Endodermal cell (in vitro differentiated cells): Measurements from ENCODE around the gene LLCFC1. TPM values are rescaled to one million over a fixed set of nuclear protein-coding genes. Genes with fewer than 3 reads are reported as not detected.

ENCODE experiments used
- DNase-seq: peaks from one replicate; pipeline ENCODE4 v3.0.0-alpha.2; 2017
- H3K27ac ChIP-seq: 2 replicates; pipeline ENCODE4 v1.5.1; 2013; ENCODE audit warnings: mild to moderate bottlenecking, low read depth, low read length, moderate library complexity
- H3K27me3 ChIP-seq: 2 replicates; pipeline ENCODE4 v1.6.1; 2013; ENCODE audit warnings: mild to moderate bottlenecking, low read length, moderate library complexity; ENCODE audit not compliant: insufficient read depth, control insufficient read depth, poor library complexity, severe bottlenecking
- H3K36me3 ChIP-seq: 2 replicates; pipeline ENCODE4 v1.7.0; 2013; ENCODE audit warnings: mild to moderate bottlenecking, low read length, moderate library complexity; ENCODE audit not compliant: control insufficient read depth, insufficient read depth
- H3K4me1 ChIP-seq: one replicate; pipeline ENCODE4 v1.7.0; 2013; ENCODE audit warnings: low read length; ENCODE audit not compliant: control insufficient read depth, insufficient read depth
- H3K4me3 ChIP-seq: 2 replicates; pipeline ENCODE4 v1.5.1; 2013; ENCODE audit warnings: mild to moderate bottlenecking, low read length, moderate library complexity
- H3K9ac ChIP-seq: 2 replicates; pipeline ENCODE4 v1.6.1; 2013; ENCODE audit warnings: mild to moderate bottlenecking, low read length, moderate library complexity; ENCODE audit not compliant: poor library complexity, severe bottlenecking; ENCODE audit errors: extremely low read depth
- H3K9me3 ChIP-seq: 2 replicates; pipeline ENCODE4 v1.6.1; 2013; ENCODE audit warnings: mild to moderate bottlenecking, low read length, moderate library complexity; ENCODE audit not compliant: control insufficient read depth
- H3K27ac Mint-ChIP-seq: 2 replicates; pipeline ENCODE4 v1.8.0; 2020; ENCODE audit warnings: mixed read lengths
- H3K27me3 Mint-ChIP-seq: 2 replicates; pipeline ENCODE4 v1.8.0; 2021; ENCODE audit warnings: mild to moderate bottlenecking, mixed read lengths; ENCODE audit not compliant: insufficient read depth
- H3K36me3 Mint-ChIP-seq: 2 replicates; pipeline ENCODE4 v1.8.0; 2020; ENCODE audit warnings: low read depth, mixed read lengths
- H3K4me1 Mint-ChIP-seq: 2 replicates; pipeline ENCODE4 v1.8.0; 2020; ENCODE audit warnings: mixed read lengths
- H3K4me3 Mint-ChIP-seq: 2 replicates; pipeline ENCODE4 v1.8.0; 2020; ENCODE audit warnings: mild to moderate bottlenecking, moderate library complexity, mixed read lengths
- H3K9me3 Mint-ChIP-seq: 2 replicates; pipeline ENCODE4 v1.8.0; 2020; ENCODE audit warnings: mild to moderate bottlenecking, mixed read lengths
- CTCF ChIP-seq: fragments of 200-600 bp; sonication (generic); conservative IDR thresholded peaks from 2 replicates; pipeline ENCODE4 v1.5.0; 2021; ENCODE audit warnings: antibody characterized with exemption, mild to moderate bottlenecking
- WGBS, 2 experiments: methylation state at CpG; one replicate each; pipeline versions ENCODE4 v1.1.5 to v1.1.7; 2013; ENCODE audit warnings: missing lambda C conversion rate in 2 of 2, mixed read lengths in 1 of 2; ENCODE audit not compliant: insufficient coverage in 1 of 2, insufficient read length in 1 of 2; 5-methylcytosine and 5-hydroxymethylcytosine counted together
- total RNA-seq, 2 donors: library from RNA; stranded (reverse); fragmentation: NEBNext Ultra II Directional in 1 of 2; extraction: Animal tissue kit (Norgen Biotek cat#: 25700) in 1 of 2; gene quantifications; 2 replicates in 1 of 2; 3 replicates in 1 of 2; pipeline ENCODE4 v1.2.1, GENCODE V29; 2021

The LLCFC1 gene
- total RNA-seq, 2 donors from 2014 or later, result not detected

DNA sequence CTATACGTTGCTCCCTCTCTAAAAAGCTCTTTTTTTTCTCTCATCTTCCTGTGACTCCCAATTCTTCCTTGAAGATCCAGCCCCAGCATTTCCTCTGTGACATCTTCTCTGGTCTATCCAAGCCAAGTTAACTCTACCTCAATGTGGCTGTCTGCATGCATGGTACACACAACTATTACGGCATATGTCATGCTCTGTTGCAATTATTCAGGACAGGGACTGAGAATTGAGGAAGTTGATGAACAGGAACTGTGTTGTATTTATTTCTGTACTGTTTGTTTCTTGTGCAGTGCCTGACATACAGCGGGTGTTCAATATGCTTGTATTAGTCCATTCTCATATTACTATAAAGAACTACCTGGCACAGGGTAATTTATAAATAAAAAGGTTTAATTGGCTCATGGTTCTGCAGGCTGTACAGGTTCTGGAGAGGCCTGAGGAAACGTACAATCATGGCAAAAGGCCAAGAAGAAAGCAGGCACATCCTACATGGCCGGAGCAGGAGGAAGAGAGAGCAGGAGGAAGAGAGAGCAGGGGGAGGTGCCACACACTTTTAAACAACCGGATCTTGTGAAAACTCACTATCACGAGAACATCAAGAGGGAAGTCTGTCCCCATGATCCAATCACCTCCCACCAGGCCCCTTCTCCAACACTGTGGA, 12.1 kb upstream of the LLCFC1 start:
- TF ChIP-seq CTCF, result no peak
- Mint-ChIP-seq H3K4me3 (no peak overlapping the region), H3K4me1 (peaks cover 8% of the 10 kb centered on the region), H3K36me3 (no peaks in the 10 kb centered on the region), H3K27ac (no peak overlapping the region), H3K9me3 (no peaks in the 10 kb centered on the region), H3K27me3 (peaks cover 40% of the 10 kb centered on the region)
- Histone ChIP-seq H3K4me1 (no peaks in the 10 kb centered on the region), H3K27me3 (no peaks in the 10 kb centered on the region), H3K9ac (no peak overlapping the region), H3K4me3 (no peak overlapping the region), H3K36me3 (no peaks in the 10 kb centered on the region), H3K9me3 (no peaks in the 10 kb centered on the region), H3K27ac (no peak overlapping the region)
- 82 to 87% methylated on average over 3 to 6 of the region's 7 CpGs for WGBS, 2 experiments
- DNase-seq, result no peak

GRCh38 chr7:142927949-142928348, 11.3 kb upstream of the LLCFC1 start:
- H3K4me3 ChIP-seq, result no peak overlapping the region
- DNase-seq, result no peak
- H3K9ac ChIP-seq, result no peak overlapping the region
- Mint-ChIP-seq H3K4me3 (no peak overlapping the region), H3K36me3 (no peaks in the 10 kb centered on the region), H3K27ac (no peak overlapping the region), H3K9me3 (no peaks in the 10 kb centered on the region), H3K4me1 (peaks cover 12% of the 10 kb centered on the region), H3K27me3 (peaks cover 42% of the 10 kb centered on the region)
- H3K4me1 ChIP-seq, result no peaks in the 10 kb centered on the region
- no peaks in the 10 kb centered on the region for H3K36me3 ChIP-seq
- no peak for TF ChIP-seq CTCF
- no peak overlapping the region for H3K27ac ChIP-seq
- no peaks in the 10 kb centered on the region for H3K27me3 ChIP-seq
- WGBS, 2 experiments, result 82 to 83% methylated on average over 8 of the region's 8 CpGs
- no peaks in the 10 kb centered on the region for H3K9me3 ChIP-seq

DNA sequence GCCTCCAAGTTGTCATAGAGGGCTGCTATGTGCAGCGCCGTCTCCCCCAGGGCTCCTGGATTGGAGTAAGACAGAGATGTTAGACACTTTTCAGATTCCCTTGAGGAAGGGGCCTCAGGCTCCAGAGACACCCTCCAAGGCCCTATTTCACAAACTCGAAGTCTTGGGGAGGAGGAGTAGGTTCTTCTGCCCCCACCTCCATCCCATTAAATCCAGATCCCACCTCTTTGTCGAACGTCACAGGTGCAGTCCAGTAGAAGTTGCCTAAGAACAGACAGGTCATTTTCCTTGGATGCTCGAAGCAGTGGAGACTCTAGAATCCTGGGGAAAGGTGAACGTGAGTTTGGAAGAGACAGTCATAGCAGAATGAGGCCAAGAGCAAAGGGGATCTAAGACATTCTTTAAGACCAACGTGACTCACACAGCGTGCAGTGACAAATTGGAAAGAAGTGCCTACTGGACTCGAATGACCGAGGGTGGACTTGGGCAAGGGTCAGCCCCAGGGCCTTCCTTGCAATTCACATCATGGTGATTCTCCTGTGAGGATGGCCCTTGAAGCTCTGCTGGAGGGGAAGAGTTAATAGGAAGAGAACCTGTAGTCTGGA, 9.1 kb upstream of the LLCFC1 start:
- no peaks in the 10 kb centered on the region for H3K9me3 ChIP-seq
- Mint-ChIP-seq H3K27me3 (peaks cover 40% of the 10 kb centered on the region), H3K4me3 (no peak overlapping the region), H3K27ac (no peak overlapping the region), H3K4me1 (peaks cover 5% of the 10 kb centered on the region), H3K9me3 (no peaks in the 10 kb centered on the region), H3K36me3 (no peaks in the 10 kb centered on the region)
- no peak for DNase-seq
- 94 to 95% methylated on average over 8 to 11 of the region's 11 CpGs for WGBS, 2 experiments
- no peaks in the 10 kb centered on the region for H3K4me1 ChIP-seq
- no peaks in the 10 kb centered on the region for H3K36me3 ChIP-seq
- H3K9ac ChIP-seq, result no peak overlapping the region
- no peak overlapping the region for H3K4me3 ChIP-seq
- no peak for TF ChIP-seq CTCF
- no peaks in the 10 kb centered on the region for H3K27me3 ChIP-seq
- no peak overlapping the region for H3K27ac ChIP-seq
